ENCODE data around the gene HSF5. TPM values are rescaled to one million over a fixed set of nuclear protein-coding genes. Genes with fewer than 3 reads are reported as not detected.

HSF5 gene
- polyA plus RNA-seq, 1 experiment: not detected

DNA sequence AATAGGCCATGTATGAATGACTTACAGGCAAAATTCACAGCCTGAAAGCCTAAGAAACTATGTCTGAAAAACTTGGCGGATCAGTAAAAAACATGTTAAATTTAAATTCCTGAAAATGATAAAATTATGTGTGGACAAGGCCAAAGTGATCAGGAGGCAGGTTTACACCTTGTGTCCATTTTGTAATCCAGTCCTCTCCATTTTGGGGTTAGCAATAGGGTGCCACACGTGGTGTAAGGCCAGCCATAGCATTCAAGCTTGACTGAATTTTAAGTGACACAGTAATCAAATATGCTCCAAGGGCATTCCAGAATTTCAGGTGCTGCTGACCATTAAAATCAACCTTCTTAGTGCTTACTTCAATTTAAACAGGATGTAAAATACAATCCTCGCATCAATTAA, 73.6 kb downstream of the HSF5 start:
- TF ChIP-seq, protein P1, sequence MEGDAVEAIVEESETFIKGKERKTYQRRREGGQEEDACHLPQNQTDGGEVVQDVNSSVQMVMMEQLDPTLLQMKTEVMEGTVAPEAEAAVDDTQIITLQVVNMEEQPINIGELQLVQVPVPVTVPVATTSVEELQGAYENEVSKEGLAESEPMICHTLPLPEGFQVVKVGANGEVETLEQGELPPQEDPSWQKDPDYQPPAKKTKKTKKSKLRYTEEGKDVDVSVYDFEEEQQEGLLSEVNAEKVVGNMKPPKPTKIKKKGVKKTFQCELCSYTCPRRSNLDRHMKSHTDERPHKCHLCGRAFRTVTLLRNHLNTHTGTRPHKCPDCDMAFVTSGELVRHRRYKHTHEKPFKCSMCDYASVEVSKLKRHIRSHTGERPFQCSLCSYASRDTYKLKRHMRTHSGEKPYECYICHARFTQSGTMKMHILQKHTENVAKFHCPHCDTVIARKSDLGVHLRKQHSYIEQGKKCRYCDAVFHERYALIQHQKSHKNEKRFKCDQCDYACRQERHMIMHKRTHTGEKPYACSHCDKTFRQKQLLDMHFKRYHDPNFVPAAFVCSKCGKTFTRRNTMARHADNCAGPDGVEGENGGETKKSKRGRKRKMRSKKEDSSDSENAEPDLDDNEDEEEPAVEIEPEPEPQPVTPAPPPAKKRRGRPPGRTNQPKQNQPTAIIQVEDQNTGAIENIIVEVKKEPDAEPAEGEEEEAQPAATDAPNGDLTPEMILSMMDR (IDR thresholded peaks at IDR 0.05; ENCODE audit: insufficient read depth, low read depth, low read length): no peak
- H3K36me3 ChIP-seq (ENCODE audit: control insufficient read depth, insufficient read depth, low read length): no peaks in the 10 kb centered on the region
- ChIA-PET POLR2A (no interaction called here), CTCF (interaction anchor here (0.7 to 6.1 kb wide), 3 partner anchors 42 to 139 kb away, joined by 3 to 95 read pairs (median 6); no protein-coding TSS in a partner anchor)
- no peak overlapping the region for H3K4me3 ChIP-seq (ENCODE audit: low read depth, low read length)
- peaks cover 2% of the 10 kb centered on the region; the same call in 1 of the 2 replicates for H3K27me3 ChIP-seq (ENCODE audit: control insufficient read depth, insufficient read depth, low read length)
- no peak for DNase-seq (ENCODE audit: low read depth)

GRCh38 chr17:58413684-58414083, 74.5 kb downstream of the HSF5 start:
- no peak for DNase-seq (ENCODE audit: low read depth)
- POLR2A ChIA-PET: no interaction called here
- TF ChIP-seq, protein P1 (IDR thresholded peaks at IDR 0.05; ENCODE audit: insufficient read depth, low read depth, low read length): no peak
- peaks cover 2% of the 10 kb centered on the region; the same call in 1 of the 2 replicates for H3K27me3 ChIP-seq (ENCODE audit: control insufficient read depth, insufficient read depth, low read length)
- CTCF ChIA-PET: interaction anchor here (0.6 to 6.1 kb wide), 3 partner anchors 93 to 101 kb away, joined by 3 to 95 read pairs (median 5); no protein-coding TSS in a partner anchor
- H3K4me3 ChIP-seq (ENCODE audit: low read depth, low read length): no peak overlapping the region
- H3K36me3 ChIP-seq (ENCODE audit: control insufficient read depth, insufficient read depth, low read length): no peaks in the 10 kb centered on the region

GRCh38 chr17:58412961-58413586, 75.1 kb downstream of the HSF5 start:
- POLR2A ChIA-PET: no interaction called here
- Histone ChIP-seq H3K36me3 (ENCODE audit: control insufficient read depth, insufficient read depth, low read length) (no peaks in the 10 kb centered on the region), H3K27me3 (ENCODE audit: control insufficient read depth, insufficient read depth, low read length) (peaks cover 2% of the 10 kb centered on the region; the same call in 1 of the 2 replicates), H3K4me3 (ENCODE audit: low read depth, low read length) (no peak overlapping the region)
- TF ChIP-seq, protein P1 (IDR thresholded peaks at IDR 0.05; ENCODE audit: insufficient read depth, low read depth, low read length): no peak
- no peak for DNase-seq (ENCODE audit: low read depth)
- CTCF ChIA-PET: interaction anchor here (1.4 to 6.1 kb wide), 2 partner anchors 96 to 101 kb away, joined by 5 to 95 read pairs; no protein-coding TSS in a partner anchor

- DNase-seq (ENCODE audit: low read depth): no peak
- Histone ChIP-seq H3K27me3 (ENCODE audit: control insufficient read depth, insufficient read depth, low read length) (peaks cover 2% of the 10 kb centered on the region; the same call in 1 of the 2 replicates), H3K4me3 (ENCODE audit: low read depth, low read length) (no peak overlapping the region), H3K36me3 (ENCODE audit: control insufficient read depth, insufficient read depth, low read length) (no peaks in the 10 kb centered on the region)
- TF ChIP-seq, protein P1 (IDR thresholded peaks at IDR 0.05; ENCODE audit: insufficient read depth, low read depth, low read length): no peak
- ChIA-PET CTCF (interaction anchor here (6.1 kb wide), 1 partner anchor 95 kb away, joined by 95 read pairs; no protein-coding TSS in a partner anchor), POLR2A (no interaction called here)
Observed at GRCh38 chr17:58412064-58412703, 76.0 kb downstream of the HSF5 start.

DNA sequence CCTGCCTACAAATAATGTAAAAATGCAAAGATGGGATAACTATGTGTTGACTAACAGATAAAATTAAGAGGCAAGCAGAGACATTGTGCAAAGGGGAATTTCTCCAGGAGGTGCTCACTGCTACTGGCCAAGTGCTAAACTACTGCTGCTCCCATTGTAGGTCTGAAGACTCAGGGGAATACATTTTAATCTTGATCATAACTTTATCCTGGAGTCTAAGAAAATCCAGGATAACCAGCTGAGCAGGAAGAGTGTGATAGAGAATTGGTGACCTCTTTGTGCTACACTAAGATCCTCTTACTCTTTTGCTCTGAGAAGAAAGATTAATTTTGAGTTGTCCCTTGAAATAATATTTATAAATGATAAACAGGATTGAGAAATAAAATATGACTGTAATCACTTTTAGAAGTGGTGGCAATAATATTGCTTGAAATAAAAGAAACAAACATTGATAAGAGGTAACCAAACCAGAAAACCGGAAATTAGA, 76.8 kb downstream of the HSF5 start:
- CTCF ChIA-PET: no interaction called here
- TF ChIP-seq, protein P1 (IDR thresholded peaks at IDR 0.05; ENCODE audit: insufficient read depth, low read depth, low read length): no peak

More for the DNA sequence above, 76.8 kb downstream of the HSF5 start:
- Histone ChIP-seq H3K36me3 (ENCODE audit: control insufficient read depth, insufficient read depth, low read length) (no peaks in the 10 kb centered on the region), H3K27me3 (ENCODE audit: control insufficient read depth, insufficient read depth, low read length) (no peaks in the 10 kb centered on the region; the same call in 1 of the 2 replicates), H3K4me3 (ENCODE audit: low read depth, low read length) (no peak overlapping the region)
- POLR2A ChIA-PET: no interaction called here
- DNase-seq (ENCODE audit: low read depth): no peak

Data from BJ (cell line).